Measurements from ENCODE around the gene CLCN2.

GRCh38 chr3:184373422-184373821 is 12.0 kb upstream of the CLCN2 start:
- TF ChIP-seq, protein P1, sequence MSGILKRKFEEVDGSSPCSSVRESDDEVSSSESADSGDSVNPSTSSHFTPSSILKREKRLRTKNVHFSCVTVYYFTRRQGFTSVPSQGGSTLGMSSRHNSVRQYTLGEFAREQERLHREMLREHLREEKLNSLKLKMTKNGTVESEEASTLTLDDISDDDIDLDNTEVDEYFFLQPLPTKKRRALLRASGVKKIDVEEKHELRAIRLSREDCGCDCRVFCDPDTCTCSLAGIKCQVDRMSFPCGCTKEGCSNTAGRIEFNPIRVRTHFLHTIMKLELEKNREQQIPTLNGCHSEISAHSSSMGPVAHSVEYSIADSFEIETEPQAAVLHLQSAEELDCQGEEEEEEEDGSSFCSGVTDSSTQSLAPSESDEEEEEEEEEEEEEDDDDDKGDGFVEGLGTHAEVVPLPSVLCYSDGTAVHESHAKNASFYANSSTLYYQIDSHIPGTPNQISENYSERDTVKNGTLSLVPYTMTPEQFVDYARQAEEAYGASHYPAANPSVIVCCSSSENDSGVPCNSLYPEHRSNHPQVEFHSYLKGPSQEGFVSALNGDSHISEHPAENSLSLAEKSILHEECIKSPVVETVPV (CRISPR knock-in tag; IDR thresholded peaks at IDR 0.05) = no peak
- TF ChIP-seq ZFP30 (CRISPR knock-in tag; IDR thresholded peaks at IDR 0.05) = no peak
- TF ChIP-seq ZC3H10 (CRISPR knock-in tag; IDR thresholded peaks at IDR 0.05) = no peak
- TF ChIP-seq ZNF565 (CRISPR knock-in tag; conservative IDR thresholded peaks at IDR 0.05; ENCODE audit: low read depth) = no peak
- no peak for TF ChIP-seq RARB (CRISPR knock-in tag; IDR thresholded peaks at IDR 0.05)
- no peak for TF ChIP-seq ZFP3 (CRISPR knock-in tag; IDR thresholded peaks at IDR 0.05)
- no peak for TF ChIP-seq ISL1 (CRISPR knock-in tag; IDR thresholded peaks at IDR 0.05)
